PFSK-1 (cell line): ENCODE data around the gene EID1.

Experiments
- FOXP2 ChIP-seq: optimal IDR thresholded peaks from 2 replicates; pipeline ENCODE3; 2011; ENCODE audit warnings: borderline replicate concordance, control low read depth, inconsistent platforms; ENCODE audit not compliant: insufficient read depth; ENCODE audit errors: extremely low read length, extremely low read depth
- POLR2AphosphoS5 ChIP-seq: IDR thresholded peaks from 2 replicates; pipeline ENCODE4 v1.6.1; 2012; ENCODE audit warnings: low read depth, mild to moderate bottlenecking, control low read depth, low read length, moderate library complexity
- REST ChIP-seq, 2 experiments: IDR thresholded peaks; 2 replicates each; pipeline versions ENCODE4 v1.6.1 to v1.8.0; 2011 to 2012; ENCODE audit warnings: low read depth in 2 of 2, low read length in 2 of 2, control low read depth in 1 of 2, inconsistent platforms in 1 of 2, mild to moderate bottlenecking in 1 of 2, moderate library complexity in 1 of 2; ENCODE audit not compliant: insufficient read depth in 1 of 2
- SIN3A ChIP-seq: IDR thresholded peaks from 2 replicates; pipeline ENCODE4 v1.6.1; 2012; ENCODE audit warnings: mild to moderate bottlenecking, low read length, moderate library complexity, borderline replicate concordance; ENCODE audit not compliant: insufficient read depth
- TAF1 ChIP-seq: IDR thresholded peaks from 2 replicates; pipeline ENCODE4 v1.6.1; 2012; ENCODE audit warnings: low read length, control low read depth, borderline replicate concordance; ENCODE audit not compliant: insufficient read depth

The EID1 gene

GRCh38 chr15:48868023-48868422 is 9.9 kb upstream of the EID1 start:
- TF ChIP-seq TAF1, result no peak
- TF ChIP-seq FOXP2, result no peak
- TF ChIP-seq REST (IDR thresholded peaks at IDR 0.05; ENCODE audit: insufficient read depth in 1 of 2, low read depth in 2 of 2, low read length in 2 of 2), result no peak
- TF ChIP-seq POLR2AphosphoS5, result no peak
- no peak for TF ChIP-seq SIN3A

- TF ChIP-seq FOXP2, result no peak
- peak; percentile 75; the same call in 1 of the 2 replicates for TF ChIP-seq SIN3A
- peak; percentile 35; the same call in 1 of the 2 replicates for TF ChIP-seq POLR2AphosphoS5
- 0 out of 4 replicates have a peak, but pooled peaks of 1 of the 2 experiments have one; percentile 24 for TF ChIP-seq REST (IDR thresholded peaks at IDR 0.05; ENCODE audit: insufficient read depth in 1 of 2, low read depth in 2 of 2, low read length in 2 of 2)
These were observed 9.4 kb upstream of the EID1 start for GRCh38 chr15:48868536-48868935.

GRCh38 chr15:48869966-48870365 is 8.0 kb upstream of the EID1 start:
- TF ChIP-seq REST (IDR thresholded peaks at IDR 0.05; ENCODE audit: insufficient read depth in 1 of 2, low read depth in 2 of 2, low read length in 2 of 2) (no peak), FOXP2 (no peak)

- TF ChIP-seq POLR2AphosphoS5, result no peak; the same call in 1 of the 2 replicates
- no peak for TF ChIP-seq REST (IDR thresholded peaks at IDR 0.05; ENCODE audit: insufficient read depth in 1 of 2, low read depth in 2 of 2, low read length in 2 of 2)
- TF ChIP-seq SIN3A, result no peak
- no peak for TF ChIP-seq FOXP2
These were observed 6.4 kb upstream of the EID1 start for GRCh38 chr15:48871542-48871941.

- TF ChIP-seq SIN3A, result no peak
- TF ChIP-seq TAF1, result no peak
- no peak for TF ChIP-seq POLR2AphosphoS5
- TF ChIP-seq REST (IDR thresholded peaks at IDR 0.05; ENCODE audit: insufficient read depth in 1 of 2, low read depth in 2 of 2, low read length in 2 of 2), result no peak
- no peak for TF ChIP-seq FOXP2
These were observed 5.3 kb upstream of the EID1 start for GRCh38 chr15:48872632-48873031.
